Activated CD8-positive, alpha-beta memory T cell treated with anti-CD3 and anti-CD28 coated beads for 4 hours (primary cell): Measurements from ENCODE around the gene UCP3.

ENCODE experiments used
- DNase-seq, 2 donors: peaks; one replicate each; pipeline ENCODE4 v3.0.0-alpha.2; 2020; ENCODE audit warnings: low read depth in 2 of 2

The UCP3 gene

DNA sequence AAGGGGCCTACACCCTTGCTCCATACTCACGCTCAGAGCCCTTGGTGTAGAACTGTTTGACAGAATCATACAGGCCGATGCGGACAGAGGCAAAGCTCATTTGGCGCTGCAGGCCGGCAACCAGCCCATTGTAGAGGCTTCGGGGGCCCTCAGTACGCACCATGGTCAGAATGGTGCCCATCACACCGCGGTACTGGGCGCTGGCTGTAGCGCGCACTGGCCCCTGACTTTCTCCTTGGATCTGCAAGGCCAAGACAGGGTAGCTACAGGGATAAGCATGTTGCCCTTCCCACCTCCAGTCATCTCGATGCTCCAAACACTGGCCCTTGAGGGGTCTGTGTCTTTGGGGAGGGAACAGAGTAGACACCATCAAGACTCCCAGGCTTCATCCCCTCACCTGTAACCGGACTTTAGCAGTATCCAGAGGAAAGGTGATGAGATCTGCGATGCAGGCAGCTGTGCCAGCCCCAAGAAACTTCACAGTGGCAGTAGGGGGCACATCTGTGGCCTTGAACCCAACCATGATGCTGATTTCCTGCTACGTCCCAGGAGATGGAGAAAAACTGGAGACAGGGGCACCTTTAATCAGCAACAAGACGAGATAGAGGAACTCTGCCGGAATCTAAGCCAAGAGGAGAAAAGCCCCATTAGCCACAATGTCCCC is 30.9 kb downstream of the UCP3 start:
- no peak for DNase-seq

DNA sequence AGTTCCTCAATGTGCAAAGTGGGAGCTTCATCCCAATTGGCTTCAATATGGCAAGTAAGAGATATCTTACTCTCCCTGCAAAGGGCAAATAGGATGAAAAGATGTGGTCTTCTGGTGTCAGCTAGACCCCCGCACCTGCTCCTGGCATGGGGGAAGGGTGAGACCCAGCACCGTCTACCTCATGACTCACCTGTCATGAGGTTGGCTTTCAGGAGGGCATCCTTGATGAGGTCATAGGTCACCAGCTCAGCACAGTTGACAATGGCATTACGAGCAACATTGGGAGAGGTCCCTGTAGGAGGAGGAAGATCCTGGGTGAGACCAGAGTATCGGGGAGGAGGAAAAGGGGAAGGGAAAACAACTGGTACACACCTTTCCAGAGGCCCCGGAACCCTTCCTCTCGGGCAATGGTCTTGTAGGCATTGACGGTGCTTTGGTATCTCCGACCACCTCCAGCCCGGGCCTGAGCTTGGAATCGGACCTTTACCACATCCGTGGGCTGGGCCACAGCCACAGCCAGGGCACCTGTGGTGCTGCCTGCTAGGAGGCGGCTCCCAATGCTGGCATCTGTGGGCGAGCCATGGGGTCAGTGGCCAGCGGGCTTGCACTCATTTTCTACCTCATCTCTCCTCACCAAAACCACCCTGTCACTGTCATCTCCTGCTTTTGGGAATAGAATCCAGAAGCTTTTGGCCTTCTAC is 32.3 kb downstream of the UCP3 start:
- no peak for DNase-seq

DNA sequence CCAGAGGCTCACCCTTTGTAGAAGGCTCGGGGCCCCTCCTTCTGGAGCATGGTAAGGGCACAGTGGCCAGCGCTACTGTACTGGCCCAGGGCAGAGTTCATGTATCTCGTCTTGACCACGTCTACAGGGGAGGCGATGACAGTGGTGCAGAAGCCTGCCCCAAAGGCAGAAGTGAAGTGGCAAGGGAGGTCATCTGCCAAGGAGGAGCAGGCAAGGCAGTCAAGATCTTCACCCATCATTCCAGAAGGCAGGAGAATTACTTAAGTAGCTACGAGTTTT is 33.5 kb downstream of the UCP3 start:
- DNase-seq, result no peak

DNA sequence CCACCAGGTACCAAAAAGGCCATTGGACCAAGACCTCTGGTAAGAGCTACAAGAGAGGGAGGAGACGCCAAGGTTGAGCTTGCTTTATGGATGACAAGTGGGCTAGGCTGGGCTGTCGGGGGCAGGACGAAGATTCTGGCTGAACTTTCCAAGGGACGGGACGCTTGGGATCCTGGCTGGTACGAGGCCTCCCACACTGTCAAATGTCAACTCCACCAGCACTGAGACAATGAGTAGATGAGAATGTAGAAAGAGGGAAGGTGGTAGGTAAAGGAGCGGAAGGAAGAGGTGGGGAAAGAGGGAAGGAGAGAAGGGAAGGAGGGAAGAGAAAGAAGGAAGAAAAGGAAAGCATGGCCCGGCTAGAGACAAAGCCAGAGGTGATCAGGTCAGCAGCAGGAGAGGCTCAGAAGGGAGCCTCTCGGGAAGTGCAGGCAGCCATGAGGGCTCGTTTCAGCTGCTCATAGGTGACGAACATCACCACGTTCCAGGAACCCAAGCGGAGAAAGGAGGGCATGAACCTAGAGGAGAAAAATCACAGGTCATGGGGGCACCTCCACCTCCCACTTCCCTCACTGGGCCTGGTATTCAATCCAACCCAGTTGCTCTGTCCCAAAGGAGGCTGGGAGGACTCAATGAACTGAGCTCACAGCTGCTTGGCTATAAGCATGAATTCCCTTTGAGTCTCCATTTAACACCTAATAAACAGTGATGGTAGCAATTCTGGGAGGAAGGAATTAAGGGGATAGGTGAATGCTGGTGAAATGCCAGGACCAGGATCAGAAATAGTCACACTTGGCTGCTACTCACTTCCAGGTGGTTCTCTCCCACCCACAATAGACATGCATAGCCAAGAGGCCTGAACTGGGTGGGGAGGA is 34.0 kb downstream of the UCP3 start:
- DNase-seq, result no peak

- DNase-seq, result no peak
Measured at GRCh38 chr11:73972620-73973449, 36.0 kb downstream of the UCP3 start.

GRCh38 chr11:73972187-73972586 is 36.7 kb downstream of the UCP3 start:
- DNase-seq, result no peak

- no peak for DNase-seq
Measured at GRCh38 chr11:73971175-73971719, 37.6 kb downstream of the UCP3 start.

GRCh38 chr11:73969991-73970800 is 38.7 kb downstream of the UCP3 start:
- DNase-seq, result no peak

DNA sequence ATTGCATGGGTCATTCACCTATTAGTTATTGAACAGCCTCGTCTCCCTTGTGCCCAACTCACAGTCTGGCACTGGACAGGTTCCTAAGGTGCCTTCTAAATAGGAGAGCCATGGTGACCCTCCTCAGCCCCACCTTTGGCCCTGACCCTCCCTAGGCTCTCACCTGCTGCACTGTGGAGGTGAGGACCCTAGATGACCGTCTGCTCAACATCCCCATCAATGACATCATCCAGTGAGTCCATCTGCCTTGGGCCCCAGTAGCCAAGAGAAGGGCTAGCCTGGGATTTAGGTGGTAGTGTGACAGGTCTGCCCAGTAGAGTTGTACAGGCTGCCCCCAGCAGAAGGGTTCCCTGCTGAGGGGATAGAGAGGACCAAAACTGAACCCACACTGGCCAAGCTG is 39.8 kb downstream of the UCP3 start:
- DNase-seq, result no peak

GRCh38 chr11:73968356-73968966 is 40.4 kb downstream of the UCP3 start:
- DNase-seq, result no peak

DNA sequence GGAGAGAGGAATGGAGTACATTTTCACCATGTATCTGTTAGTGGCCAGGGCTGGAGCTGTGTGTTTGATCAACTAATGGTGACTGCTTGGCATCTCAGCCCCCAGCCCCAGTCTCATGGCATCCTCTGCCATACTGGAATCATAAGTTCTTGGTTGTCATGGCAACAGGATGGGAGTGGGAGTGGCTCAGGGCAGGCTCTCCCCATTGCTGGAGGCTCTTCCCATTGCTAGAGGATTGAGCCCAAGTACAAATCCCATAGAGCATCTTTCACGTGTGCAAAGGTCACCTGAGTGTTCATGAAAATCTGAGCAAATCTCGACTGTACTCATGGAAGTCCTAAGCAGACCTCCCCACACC is 43.1 kb downstream of the UCP3 start:
- DNase-seq, result no peak

DNA sequence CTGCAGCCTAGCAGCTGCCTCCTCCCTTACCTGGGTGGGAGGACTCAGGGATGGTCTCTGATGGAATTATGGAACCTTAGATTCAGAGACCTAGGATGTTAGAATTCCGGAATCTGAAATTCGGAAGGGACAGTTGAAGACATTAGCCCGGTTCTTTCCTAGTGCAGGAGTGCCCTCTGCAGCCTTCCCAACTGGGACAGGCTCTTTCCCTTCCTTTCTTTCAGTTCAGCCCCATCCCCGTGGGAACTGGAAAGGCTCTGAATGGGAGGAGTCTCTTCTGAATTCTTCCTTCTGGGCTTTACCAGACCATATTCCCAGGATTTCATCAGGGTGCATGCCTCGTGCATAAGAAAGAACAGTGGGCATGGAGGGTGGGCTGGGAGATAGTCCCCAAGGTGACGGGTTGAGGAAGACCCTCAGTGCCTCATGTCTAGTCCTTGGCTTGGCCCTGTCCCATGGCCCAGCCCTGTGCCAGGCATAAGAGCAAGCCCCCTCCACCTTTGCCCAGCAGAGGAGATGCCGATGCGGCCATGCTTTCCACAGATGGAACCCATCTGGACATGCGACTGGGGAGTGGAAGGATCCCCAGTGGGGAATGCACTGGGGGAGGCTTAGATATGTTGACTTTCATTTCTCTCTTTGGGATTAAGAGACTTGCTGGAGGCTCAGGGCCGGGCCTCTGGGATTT is 43.7 kb downstream of the UCP3 start:
- DNase-seq, result no peak

- DNase-seq, result no peak
Measured at GRCh38 chr11:73963861-73964260, 45.0 kb downstream of the UCP3 start.

DNA sequence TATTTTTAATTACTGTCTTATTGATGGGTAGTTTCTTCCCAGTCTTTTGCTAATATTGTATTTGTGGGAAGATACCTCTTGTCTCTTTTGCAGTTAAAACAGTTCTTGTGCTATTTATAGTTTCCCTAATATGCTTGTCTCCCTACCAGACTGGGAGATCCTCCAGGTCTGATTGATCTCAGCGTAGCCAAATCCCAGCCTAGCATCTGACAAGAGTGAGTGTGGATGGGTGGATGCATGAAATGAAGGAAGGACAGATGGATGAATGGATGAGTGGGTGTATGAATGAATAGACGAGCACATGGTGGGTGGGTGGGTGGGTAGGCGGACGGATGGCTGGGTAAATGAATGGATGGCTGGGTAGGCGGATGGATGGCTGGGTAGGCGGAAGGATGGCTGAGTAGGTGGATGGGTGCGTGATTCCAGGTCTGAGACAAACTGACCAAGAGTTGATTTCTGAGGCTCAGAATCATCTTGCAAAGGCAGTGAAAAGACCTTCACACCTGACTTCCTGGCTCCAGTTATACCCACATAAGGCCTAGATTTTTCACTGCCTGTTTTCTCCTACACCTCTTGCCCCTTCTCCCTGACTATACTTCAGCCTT is 46.7 kb downstream of the UCP3 start:
- DNase-seq, result no peak

DNA sequence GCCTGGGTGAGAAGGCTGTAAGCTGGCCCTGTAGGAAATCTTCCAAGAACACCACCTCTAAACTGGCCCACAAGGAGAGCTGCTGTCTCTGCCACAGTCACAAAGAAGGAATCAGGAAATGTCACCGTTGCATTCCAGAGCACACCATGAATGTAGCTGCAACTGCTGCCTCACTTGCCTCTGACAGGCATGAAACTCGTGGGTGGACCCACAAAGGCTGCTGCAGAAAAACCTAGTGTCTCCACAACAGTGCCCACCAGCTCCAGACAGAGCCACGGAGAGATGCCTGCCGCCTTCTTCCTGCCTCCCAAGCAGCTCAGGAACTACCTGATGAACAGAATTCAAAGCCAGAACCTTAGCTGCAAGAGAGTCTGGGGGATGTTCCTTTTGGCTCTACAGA is 47.6 kb downstream of the UCP3 start:
- no peak for DNase-seq

- no peak for DNase-seq
Measured at GRCh38 chr11:73958521-73959141, 50.3 kb downstream of the UCP3 start.

DNA sequence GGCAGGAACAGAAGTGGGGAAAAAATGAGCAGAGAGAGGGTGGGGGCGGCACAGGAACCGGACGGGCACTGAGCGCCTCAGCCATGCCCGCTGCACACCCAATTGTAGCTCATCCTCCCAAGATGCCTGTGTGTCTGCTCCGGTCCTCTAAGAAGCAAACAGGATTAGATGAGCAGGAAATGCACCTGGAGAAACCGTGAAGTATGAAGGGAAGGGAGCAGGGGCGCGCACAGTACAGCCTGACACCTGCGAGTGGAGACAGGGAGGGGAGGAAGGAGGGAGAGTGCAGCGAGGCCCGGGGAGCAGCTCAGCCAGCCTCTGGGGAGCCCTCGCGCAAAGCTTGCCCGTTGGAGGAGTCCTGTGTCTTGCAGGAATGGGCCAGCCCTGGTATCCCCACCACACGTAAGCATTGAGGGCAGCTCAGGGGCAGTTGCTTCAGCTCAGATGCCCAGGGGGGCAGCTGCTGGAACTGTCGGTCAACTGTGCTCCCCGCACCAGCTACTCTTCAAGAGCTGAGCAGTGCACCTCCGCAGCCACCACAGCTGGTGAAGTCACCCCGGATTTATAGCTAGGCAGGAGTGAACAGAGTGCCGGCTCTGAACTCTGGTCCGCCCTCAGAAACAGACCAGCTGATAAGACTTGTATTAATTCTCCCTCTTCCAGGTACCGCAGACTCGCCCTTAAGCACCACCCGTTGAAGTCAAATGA is 51.1 kb downstream of the UCP3 start:
- DNase-seq, result no peak

DNA sequence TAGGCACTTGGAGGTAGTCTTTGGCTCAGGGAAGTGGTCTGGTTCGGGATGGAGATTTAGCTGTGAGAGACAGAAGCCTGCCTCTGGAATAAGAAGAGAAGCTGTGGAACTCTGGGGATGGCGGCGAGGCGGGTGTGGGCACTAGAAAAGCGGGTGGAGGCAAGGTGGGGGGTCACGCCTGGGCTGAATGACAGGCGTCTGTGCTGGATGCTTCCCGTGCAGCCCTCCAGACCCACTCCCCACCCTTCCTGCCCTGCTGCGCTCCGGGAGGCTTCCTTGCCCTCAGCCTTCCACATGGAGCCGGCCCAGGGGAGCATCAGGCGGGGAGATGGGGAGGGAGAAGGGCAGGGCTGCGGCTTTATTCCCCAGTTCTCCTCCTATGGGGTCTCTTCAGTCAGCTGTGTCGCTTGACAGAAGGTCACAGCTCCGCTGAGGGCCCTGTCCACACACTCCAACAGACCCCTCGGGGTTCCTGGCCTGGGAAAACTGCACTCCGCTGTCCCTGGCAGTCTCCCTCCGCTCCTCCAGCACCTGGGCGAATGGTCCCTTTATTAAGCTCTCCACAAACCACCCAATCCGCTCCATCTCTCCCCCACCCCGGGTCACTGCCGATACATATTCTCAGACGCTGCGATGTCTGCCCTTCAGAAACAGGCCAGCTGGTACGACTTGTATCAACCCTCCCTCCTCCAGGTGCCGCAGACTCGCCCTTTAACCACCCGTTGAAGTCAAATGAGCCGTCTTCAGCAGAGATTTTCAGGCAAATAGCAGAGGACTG is 51.8 kb downstream of the UCP3 start:
- no peak for DNase-seq
